Measurements from ENCODE around the gene NFYA.
A peak's percentile ranks its signal among the peaks of the same experiment; 100 is the strongest.

Gene NFYA

DNA sequence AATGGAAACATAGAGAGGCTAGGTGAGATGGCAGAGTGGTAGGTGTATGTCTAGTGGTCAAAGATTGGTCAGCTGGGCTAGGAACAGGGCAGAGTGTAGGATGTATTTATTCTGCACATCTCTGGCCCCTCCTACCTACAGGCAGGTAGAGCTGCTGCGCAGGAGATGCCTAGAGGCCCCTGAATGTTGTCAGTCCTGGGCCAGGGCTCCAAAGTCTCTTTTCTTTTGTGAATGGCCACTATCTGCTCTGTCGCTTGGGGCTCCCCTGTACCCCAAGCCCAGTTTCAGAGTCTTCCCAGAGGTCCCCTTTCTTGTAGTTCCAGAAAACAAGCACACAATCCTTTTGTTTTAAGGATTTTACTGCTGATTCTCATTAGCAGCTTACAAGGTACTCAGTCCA lies 25.5 kb upstream of the NFYA start:
- DNase-seq: no peak

DNA sequence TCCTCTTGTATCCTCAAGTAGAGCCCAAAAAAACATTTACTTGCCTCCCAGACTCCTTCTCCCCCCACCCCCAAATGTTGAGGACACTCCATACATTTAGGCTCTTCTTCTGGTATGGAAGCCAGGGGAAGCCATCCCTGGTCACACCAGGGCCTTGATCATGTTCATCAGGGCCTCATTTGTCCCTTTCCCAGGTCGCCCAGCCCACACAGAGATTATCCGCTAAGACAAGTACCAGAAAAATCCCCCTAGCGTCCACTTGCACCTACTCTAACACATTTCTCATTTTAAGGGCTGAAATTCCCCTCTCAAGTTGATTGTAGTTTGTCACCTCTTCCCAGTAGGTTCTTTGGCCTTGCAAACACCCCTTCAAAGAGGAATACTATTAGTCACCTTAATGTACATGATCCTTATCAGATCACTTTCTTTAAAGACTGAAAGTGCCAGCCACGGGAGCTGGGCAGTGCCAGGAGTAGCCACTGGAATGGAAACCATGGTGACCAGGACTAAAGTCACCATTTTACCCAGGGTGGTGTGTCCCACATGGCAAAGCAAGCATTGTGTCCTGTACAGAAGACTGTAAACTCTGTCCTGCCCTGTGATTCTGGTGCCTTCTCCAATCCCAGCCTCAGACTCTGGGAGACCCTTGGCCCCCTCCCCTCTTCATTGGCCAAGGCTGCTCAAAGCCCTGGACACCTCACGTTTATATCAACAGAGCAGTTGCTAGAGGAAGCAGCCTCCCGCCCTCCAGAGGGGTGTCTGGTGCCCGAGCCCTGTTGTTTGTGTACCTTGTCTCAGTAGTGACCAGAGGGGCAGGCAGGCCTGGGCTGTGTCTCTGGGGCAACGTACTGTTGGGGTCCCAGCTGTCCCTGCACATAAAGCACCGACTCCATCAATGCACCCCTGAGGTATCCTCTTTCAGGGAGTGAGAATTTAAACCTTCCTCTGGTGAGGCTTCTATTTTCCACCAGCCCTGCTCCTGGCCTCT lies 24.7 kb upstream of the NFYA start:
- DNase-seq: no peak

DNA sequence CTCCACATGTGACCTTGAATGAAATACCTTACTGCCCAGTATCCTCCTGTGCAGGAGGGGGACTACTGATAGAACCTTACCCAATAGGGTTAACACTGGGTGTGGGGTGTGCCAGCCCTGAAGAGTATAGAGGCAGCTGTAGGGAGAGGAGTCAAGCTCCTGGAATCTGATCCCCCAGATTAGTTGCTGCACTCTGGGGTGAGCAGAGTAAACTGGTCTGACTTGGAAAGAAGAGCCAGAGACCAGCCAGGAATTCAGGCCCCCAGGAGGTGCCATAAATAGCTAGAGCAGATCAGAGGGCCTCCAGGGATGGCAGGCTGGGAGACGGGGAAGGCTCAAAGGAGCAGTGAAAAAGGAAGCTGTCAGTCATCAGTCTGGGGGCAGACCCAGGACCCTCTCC lies 23.3 kb upstream of the NFYA start:
- DNase-seq: no peak

GRCh38 chr6:41049955-41050354 lies 22.8 kb upstream of the NFYA start:
- DNase-seq: no peak

DNA sequence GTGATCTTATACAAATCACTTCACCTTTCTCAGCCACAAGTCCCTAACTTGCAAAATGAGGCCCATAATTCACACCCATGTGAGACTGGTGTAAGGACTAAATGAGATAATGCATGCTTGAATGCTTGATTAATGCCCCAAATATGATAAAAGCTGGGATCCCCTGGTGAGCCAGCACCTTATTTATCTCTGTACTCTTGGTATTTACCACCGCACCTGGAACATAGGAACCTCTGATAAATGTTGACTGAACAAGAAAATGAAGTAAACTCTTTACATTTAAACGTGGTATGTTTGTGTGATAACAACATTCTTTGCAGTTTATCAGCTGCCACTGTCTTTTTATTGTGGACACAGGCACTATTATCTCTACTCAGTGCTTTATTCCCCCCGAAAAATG lies 22.2 kb upstream of the NFYA start:
- no peak for DNase-seq

DNA sequence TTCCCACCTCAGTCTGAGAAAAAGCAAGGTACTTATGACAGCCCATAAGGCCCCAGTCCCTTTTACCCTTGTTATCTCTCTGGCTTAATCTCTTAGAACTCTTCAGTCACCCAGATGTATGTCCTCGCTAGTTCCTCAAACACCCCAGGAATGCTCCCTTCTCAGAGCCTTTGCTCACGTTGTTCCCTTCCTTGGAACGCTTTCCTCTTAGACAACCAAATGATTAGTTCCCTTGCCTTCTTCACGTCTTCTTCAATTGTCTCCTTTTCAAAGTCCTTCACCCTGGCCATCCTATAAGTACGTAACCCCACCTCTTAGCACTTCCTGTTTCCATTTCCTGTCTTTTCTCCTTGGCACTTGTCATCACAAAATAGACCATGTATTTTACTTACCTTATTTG lies 20.9 kb upstream of the NFYA start:
- no peak for DNase-seq

DNA sequence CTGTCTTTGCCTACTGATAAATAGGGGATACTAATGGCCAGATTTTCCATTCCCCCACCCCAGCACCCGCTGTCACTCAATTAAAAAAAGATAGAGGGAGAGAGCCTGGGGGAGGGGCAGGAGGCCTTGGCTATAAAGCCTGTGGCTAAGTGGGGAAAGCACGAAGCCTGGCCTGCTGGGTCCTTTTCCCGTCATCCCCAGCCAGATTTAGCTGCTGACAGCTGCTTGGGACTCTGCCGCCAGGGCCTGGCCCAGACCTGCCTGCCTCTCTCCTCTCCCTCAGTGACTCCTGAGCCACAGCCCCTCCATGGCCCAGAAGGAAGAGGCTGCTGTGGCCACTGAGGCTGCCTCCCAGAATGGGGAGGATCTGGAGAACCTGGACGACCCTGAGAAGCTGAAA lies 19.7 kb upstream of the NFYA start, which contains the start of gene APOBEC2:
TSS of gene APOBEC2 (plus strand) at position 162 of the 400 bp plus-strand sequence. CDS start at position 308, 146 bp downstream.
- DNase-seq: no peak

DNA sequence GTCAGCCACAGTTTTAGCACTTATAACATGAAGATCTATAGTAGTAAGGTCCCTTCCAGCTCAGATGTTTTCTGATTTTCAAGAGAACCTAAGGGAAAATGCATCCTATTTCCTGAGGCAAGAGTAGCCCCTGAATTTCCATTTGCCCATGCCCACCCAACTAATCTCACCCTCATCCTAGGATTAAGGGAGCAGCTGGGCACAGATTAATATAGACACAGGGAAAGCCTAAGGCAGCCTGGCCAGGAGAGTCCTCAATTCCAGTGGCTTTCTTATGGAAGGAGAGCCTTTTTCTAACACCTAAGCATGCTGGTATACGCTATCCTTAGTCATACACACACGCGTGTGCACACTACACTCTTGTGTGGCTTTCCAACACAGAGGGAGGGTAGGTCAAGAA lies 18.3 kb upstream of the NFYA start:
- no peak for DNase-seq

DNA sequence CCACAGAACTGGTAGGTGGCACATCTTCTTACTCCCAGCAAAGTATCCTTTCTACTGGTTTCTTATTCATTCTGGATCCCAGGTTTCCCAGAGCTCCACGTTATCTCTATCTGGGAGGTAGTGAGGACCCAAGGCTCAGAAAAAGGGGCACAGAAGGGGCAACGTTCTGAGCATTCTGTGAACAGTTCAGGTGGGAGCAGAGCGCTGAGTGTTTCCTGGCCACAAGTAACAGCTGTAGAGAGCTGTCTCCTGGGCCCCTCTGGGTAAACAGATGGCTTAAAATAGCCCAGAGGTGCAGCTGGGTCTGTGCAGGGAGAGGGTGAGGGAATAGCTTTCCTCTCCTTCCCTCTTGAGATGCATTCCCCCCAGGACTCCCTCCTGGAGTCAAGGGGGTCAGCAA lies 17.6 kb upstream of the NFYA start:
- DNase-seq: no peak

- DNase-seq: no peak
These were observed 15.8 kb upstream of the NFYA start for GRCh38 chr6:41056768-41057490.

GRCh38 chr6:41058783-41059181 lies 14.0 kb upstream of the NFYA start:
- DNase-seq: no peak

DNA sequence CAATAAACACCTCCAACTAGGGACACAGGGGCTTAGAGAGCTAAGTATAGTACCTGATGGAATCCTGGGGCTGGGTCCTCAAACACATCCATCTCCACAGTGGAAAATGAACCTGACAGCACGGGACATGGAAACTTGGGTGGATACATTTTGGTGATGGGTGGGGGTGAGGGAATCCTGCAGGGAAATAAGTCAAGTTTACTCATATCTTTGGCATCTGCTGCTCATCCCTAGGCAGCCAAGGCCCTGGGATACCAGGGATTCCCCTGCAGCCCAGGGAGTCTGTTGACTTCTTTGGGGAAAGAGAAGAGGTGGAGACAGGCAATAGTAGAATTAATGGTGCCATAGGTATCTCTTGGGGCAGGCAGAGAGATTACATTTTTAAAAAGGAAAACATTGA lies 13.2 kb upstream of the NFYA start:
- no peak for DNase-seq

DNA sequence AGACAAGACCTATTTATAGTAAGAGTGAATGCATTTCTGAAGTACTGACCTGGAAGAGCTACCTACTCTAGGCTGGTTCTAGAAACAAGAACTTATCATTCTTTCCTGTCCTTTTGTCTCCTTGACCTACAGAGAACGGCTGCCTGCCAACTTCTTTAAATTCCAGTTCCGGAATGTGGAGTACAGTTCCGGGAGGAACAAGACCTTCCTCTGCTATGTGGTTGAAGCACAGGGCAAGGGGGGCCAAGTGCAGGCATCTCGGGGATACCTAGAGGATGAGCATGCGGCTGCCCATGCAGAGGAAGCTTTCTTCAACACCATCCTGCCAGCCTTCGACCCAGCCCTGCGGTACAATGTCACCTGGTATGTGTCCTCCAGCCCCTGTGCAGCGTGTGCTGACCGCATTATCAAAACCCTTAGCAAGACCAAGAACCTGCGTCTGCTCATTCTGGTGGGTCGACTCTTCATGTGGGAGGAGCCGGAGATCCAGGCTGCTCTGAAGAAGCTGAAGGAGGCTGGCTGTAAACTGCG lies 11.5 kb upstream of the NFYA start:
- DNase-seq: no peak

GRCh38 chr6:41062056-41062455 lies 10.7 kb upstream of the NFYA start:
- DNase-seq: no peak

DNA sequence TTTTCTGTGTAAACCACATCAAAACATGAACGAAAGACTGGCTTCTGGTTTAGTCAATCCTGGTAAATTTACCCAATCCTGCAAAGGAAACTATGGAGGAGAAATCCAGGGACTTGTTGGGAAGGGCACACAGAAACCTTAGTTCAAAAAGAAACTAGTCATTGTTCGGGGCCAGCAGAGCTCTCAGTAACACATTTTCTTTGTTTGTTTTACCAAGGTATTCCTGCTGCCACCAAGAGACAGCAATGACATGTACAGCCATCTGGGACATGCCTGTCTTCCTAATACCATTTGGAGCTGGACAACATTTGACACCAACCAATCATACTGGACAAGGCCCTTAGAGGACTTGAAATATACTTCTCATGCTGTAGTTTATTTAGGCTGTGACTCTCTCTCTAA lies 8.9 kb upstream of the NFYA start:
- no peak for DNase-seq

DNA sequence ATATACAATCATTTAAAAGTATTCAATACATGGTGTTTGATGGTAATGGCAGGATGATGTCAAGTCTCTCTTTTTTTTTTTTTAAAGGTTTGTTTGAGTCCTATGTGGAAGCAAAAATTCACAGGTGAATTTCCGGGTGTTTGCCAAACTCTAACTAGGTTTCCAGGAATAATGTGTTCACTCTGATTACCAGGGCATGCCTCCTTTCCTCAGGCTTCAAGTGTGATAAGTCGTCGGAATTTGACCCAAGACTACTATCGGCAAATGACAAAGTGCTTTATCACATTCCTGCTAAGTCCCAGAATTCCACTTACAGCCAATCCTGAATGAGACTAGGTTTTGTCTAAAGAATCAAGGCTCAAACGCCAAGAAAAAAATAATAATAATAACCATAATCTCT lies 7.9 kb upstream of the NFYA start:
- DNase-seq: no peak

GRCh38 chr6:41065550-41066026 lies 7.2 kb upstream of the NFYA start:
- DNase-seq: no peak

GRCh38 chr6:41066867-41067304 lies 5.9 kb upstream of the NFYA start:
- DNase-seq: peak; percentile 73

- no peak for DNase-seq
These were observed 1.3 kb upstream of the NFYA start for GRCh38 chr6:41071501-41071922.

DNA sequence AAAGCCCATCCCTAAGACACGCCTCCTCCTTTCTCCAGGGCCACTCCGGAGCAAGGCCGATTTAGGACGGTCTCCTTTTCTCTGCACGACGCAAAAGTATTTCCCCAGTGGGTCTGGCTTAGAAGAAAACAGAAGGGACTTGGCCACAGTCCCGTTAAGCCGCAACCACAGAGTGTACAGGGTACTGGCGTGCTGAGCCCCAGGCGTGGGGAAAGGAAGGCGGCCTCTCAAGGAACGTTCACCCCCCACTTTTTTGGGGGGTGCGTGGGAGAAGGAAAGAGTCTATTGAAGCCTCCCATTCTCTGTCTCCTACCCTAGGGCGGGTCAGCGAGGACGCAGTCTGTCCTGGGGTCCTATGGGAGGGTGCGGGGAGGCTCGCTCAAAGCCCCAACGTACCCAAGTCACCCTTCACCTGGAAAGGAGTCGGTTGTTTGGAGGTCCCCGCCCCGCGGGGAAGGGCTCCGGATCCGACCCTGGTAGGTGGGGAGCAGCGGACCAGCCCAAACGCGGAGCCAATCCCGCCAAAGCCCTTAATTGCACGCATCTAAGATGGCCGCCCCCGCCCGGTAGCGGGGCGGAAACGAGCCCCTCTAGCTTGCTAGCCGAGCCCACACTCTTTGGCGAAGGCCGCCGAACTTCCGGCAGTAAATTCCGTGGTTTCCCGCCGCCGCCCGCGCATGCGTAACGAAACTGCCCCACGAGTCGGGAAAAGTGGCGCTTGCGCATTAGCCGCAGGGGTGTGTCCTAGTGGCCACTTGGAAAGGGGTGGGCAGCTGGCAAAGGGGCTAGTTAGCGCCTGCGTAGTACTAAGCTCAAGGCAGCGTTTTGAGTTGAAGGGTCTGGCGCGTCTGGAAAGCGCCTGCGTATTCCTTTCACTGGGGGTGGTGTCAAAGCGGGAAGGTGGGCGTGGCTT lies 595 bp upstream of the NFYA start, which contains the start of gene OARD1:
TSS of gene OARD1 (minus strand) at position 434 of the 913 bp plus-strand sequence. CDS start 722 bp downstream, outside the sequence.
- DNase-seq: peak; percentile 99

- DNase-seq: peak; percentile 86
These were observed 611 bp downstream of the NFYA start for GRCh38 chr6:41073203-41073967.

Measured in activated CD4-positive, alpha-beta T cell treated with anti-CD3 and anti-CD28 coated beads for 48 hours (primary cell).